Activated CD8-positive, alpha-beta memory T cell treated with anti-CD3 and anti-CD28 coated beads, Interleukin-2, amount 10 ng/mL, durations not matched to agents 7 days and 5 days (primary cell): Measurements from ENCODE around the gene SLC25A26. TPM values are rescaled to one million over a fixed set of nuclear protein-coding genes. Genes with fewer than 3 reads are reported as not detected.

Experiments used
- ATAC-seq: fragments of 150-1000 bp; cut with Tn5 transposase; one replicate; pipeline ENCODE4 v1.10.0; 2021; ENCODE audit warnings: moderate library complexity
- CTCF ChIA-PET: fragments of 350-600 bp; sonication (Branson Sonifier 250); formaldehyde crosslinking; loops from one replicate; lab custom pipeline; 2021; ENCODE audit warnings: antibody characterized with exemption; lab: Charles Lee
- DNase-seq: peaks from one replicate; pipeline ENCODE4 v3.0.0-alpha.2; 2020
- H3K27ac Mint-ChIP-seq: one replicate; pipeline ENCODE4 v1.8.0; 2021; ENCODE audit warnings: mild to moderate bottlenecking, mixed read lengths
- H3K27me3 Mint-ChIP-seq: one replicate; pipeline ENCODE4 v1.8.0; 2021; ENCODE audit warnings: mixed read lengths
- H3K36me3 Mint-ChIP-seq: one replicate; pipeline ENCODE4 v1.8.0; 2021; ENCODE audit warnings: mild to moderate bottlenecking, mixed read lengths
- H3K4me1 Mint-ChIP-seq: one replicate; pipeline ENCODE4 v1.8.0; 2021; ENCODE audit warnings: mixed read lengths
- H3K4me3 Mint-ChIP-seq: one replicate; pipeline ENCODE4 v1.8.0; 2021; ENCODE audit warnings: mild to moderate bottlenecking, moderate library complexity, mixed read lengths
- H3K9me3 Mint-ChIP-seq: one replicate; pipeline ENCODE4 v1.8.0; 2022; ENCODE audit warnings: low read depth, mixed read lengths
- total RNA-seq, 2 experiments: library from RNA; stranded (reverse); gene quantifications; one replicate each; pipeline ENCODE4 v1.2.3, GENCODE V29; 2021

SLC25A26 gene
- total RNA-seq, 2 experiments from 2014 or later = 14.5 to 15.6 TPM

DNA sequence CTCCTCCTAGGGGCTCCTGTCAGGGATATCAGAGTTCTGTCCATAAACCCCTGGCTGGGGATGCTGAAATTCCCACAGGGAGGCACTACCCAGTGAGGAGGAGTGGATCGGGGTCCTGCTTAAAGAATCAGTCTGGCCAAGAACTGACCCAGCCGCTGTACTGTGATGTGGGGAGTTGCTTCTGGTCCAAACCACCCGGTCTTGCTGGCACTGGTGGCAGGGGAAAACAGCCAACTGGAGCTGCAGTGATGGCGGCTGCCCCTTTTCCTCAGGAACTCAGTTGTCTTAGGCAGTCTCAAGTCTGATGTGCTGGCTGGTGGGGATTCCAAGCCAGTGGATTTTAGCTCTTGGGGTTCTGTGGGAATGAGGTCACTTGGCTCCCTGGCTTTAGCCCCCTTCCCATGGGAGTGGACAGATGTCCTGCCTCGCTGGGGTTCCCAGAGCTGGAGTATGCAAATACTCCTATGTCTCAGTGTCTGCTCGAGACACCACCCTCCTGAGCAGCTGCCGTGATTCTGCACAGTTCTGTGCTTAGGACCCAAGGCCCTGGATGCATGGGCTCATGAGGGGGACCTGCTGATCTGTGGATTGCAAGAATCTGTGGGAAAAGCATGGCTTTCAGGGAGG is 97.1 kb downstream of the SLC25A26 start:
- DNase-seq = no peak
- ATAC-seq = no peak
- H3K27ac Mint-ChIP-seq = no peak overlapping the region
- no peaks in the 10 kb centered on the region for H3K27me3 Mint-ChIP-seq
- CTCF ChIA-PET = no interaction called here
- H3K36me3 Mint-ChIP-seq = peaks cover 33% of the 10 kb centered on the region
- no peak overlapping the region for H3K4me3 Mint-ChIP-seq
- H3K4me1 Mint-ChIP-seq = peaks cover 14% of the 10 kb centered on the region
- H3K9me3 Mint-ChIP-seq = peaks cover 11% of the 10 kb centered on the region

DNA sequence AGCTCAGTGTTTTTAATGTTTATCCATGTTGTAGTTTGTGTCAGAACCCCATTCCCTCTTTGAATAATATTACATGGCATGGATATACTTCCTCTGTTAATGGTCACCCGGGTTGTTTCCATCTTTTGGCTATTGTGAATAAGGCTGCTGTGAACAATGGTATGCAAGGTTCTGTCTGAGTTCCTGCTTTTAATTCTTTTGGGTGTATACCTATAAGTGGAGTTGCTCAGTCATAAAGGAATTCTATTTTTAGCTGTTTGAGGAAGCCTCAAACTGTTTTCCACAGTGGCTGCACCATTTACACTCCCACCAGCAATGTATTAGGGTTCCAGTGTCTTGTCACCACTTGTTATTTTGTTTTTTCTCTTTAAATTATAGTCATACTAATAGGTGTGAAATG is 99.6 kb downstream of the SLC25A26 start:
- H3K9me3 Mint-ChIP-seq = peaks cover 3% of the 10 kb centered on the region
- CTCF ChIA-PET = no interaction called here
- H3K27me3 Mint-ChIP-seq = no peaks in the 10 kb centered on the region
- no peak overlapping the region for H3K4me3 Mint-ChIP-seq
- no peak for DNase-seq
- peaks cover 20% of the 10 kb centered on the region for H3K36me3 Mint-ChIP-seq
- H3K27ac Mint-ChIP-seq = no peak overlapping the region
- H3K4me1 Mint-ChIP-seq = peaks cover 12% of the 10 kb centered on the region
- no peak for ATAC-seq

DNA sequence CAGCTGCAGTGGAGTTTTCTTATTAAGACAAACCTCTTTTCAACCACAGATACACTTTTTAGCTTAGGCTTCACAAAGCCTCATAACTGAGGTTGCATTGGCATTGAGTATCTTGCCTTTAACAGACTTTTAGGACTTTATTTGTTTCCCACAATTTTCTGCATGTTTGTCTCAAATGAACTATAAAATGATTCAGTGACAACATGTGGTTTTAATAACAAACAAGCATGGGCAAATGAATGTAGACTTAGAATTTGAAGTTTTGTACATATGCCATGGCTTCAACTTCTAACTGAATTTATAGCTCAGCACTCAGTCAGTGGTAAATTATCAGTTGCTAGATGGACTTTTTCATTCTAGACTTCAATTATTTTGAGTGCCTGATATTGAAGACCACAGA is 101.6 kb downstream of the SLC25A26 start:
- ATAC-seq = no peak
- no peak for DNase-seq
- Mint-ChIP-seq H3K4me1 (peaks cover 8% of the 10 kb centered on the region), H3K27me3 (no peaks in the 10 kb centered on the region), H3K27ac (no peak overlapping the region), H3K9me3 (no peaks in the 10 kb centered on the region), H3K36me3 (peaks cover 11% of the 10 kb centered on the region), H3K4me3 (no peak overlapping the region)
- CTCF ChIA-PET = no interaction called here

DNA sequence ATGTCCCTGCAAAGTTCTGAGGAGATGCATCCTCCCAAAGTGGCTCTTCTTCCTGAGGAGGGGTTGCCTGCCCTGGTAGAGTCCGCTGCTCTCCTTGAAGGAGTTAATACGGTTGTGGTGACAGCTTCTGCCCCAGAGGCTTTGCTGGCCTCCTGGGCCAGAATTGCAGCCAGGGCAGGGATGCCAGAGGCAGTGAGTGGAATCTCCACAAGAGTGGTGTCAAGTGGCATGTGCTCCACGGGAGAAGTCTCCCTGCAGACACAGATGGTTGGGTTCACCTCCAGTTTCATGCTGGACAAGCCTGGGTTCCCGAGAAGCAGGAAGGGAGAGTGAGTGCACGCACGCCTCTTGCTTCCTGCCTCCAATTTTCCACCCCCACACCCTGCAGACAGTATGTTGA is 105.5 kb downstream of the SLC25A26 start:
- no peak for ATAC-seq
- Mint-ChIP-seq H3K36me3 (peaks cover 7% of the 10 kb centered on the region), H3K27me3 (no peaks in the 10 kb centered on the region), H3K9me3 (no peaks in the 10 kb centered on the region), H3K27ac (no peak overlapping the region), H3K4me1 (no peaks in the 10 kb centered on the region), H3K4me3 (no peak overlapping the region)
- DNase-seq = no peak
- CTCF ChIA-PET = no interaction called here

DNA sequence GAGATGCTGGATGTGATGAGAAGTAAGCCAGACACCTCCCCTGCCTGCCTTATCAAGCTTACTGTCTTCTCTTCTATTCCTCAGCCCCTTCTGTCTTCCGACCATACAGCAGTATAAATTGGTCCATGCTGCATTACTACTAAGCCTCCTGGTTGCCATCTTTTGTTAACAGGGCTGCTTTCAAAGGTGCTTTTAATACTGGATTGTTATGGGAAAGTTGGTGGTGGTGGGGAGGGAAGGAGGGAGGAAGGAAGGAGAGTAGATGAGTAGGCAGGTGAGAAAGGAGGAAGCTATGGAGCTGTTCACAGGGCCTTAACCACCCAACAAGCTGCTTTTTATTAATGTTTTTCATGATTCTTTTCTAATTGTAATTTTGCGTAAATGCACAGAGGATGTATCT is 114.9 kb downstream of the SLC25A26 start:
- Mint-ChIP-seq H3K4me1 (peaks cover 3% of the 10 kb centered on the region), H3K36me3 (no peaks in the 10 kb centered on the region), H3K27ac (no peak overlapping the region), H3K27me3 (no peaks in the 10 kb centered on the region), H3K9me3 (no peaks in the 10 kb centered on the region), H3K4me3 (no peak overlapping the region)
- CTCF ChIA-PET = no interaction called here
- ATAC-seq (no peak), DNase-seq (no peak)

DNA sequence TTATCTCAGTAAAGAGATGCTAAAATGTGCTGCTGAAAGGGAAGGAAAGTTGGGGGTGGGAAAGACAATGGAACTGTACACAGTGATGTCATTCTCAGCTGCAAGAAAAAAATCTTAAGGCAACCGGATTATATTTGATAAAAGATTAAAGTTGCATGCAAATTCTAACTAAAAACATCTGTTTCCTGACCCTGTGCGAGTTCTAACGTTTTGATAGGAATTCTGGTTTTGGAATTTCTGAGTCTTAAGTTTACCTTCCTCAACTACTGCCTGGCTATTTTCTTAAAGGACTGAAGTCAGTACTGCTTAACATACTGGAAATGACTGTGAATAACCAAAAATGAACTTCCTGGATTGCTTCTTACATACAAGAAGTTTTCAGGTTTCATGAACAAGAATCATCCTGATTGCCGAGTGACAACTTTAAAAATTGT is 115.5 kb downstream of the SLC25A26 start:
- H3K4me1 Mint-ChIP-seq = peaks cover 3% of the 10 kb centered on the region
- ATAC-seq (no peak), DNase-seq (no peak)
- no peaks in the 10 kb centered on the region for H3K36me3 Mint-ChIP-seq
- no peak overlapping the region for H3K4me3 Mint-ChIP-seq
- H3K27ac Mint-ChIP-seq = no peak overlapping the region
- CTCF ChIA-PET = no interaction called here
- H3K27me3 Mint-ChIP-seq = no peaks in the 10 kb centered on the region
- H3K9me3 Mint-ChIP-seq = no peaks in the 10 kb centered on the region

DNA sequence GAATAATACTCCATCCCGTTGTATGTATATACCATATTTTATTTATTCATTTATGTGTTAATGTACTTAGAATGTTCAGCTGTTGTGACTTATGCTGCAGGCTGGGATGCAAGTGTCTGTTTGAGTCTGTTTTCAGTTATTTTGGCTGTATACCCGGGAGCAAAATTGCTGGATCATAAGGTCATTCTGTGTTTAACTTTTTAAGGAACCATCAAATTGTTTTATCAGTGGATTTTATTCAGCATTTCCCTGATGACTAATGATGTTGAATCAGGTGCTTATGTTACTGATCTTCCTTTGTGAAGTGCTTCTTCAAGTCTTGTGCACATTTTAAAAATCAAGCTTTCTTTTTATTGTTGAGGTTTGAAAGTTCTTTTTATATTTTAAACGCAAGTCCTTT is 118.1 kb downstream of the SLC25A26 start:
- no peak overlapping the region for H3K27ac Mint-ChIP-seq

DNA sequence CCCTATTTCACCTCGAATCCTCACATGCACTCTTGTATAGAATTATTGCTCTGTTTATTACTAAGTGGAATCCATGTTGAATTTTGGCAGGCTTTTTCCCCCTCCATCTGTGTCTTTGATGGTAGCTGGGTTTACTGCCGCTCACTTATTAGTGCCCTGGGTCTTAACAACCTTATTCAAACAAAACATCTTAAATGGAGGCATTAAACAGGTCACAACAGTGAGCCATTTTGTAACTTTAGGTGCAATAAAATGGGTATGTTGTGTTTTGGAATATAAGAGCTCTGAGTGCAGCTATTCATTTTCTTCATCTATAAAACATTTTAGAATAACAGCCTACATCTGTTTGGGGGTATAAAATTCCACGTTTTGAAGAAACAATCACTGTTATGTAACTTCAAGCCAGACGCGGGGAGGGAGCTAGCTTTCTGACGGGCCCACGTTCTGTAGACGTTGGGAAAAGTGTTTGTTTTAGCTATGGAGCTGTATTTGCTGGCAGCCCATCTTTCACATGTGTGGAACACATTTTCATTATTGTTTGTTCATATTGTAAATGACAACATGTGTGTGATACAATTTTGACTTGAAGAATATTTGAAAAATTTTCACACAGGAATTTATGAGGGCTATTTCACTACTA is 122.0 kb downstream of the SLC25A26 start:
- Mint-ChIP-seq H3K36me3 (peaks cover 10% of the 10 kb centered on the region), H3K9me3 (no peaks in the 10 kb centered on the region), H3K27ac (no peak overlapping the region), H3K4me1 (no peaks in the 10 kb centered on the region), H3K27me3 (no peaks in the 10 kb centered on the region), H3K4me3 (no peak overlapping the region)
- CTCF ChIA-PET = interaction anchor here (1.0 to 2.0 kb wide), 5 partner anchors 12 to 40 kb away, joined by 3 to 5 read pairs (median 4); no protein-coding TSS in a partner anchor
- DNase-seq (no peak), ATAC-seq (no peak)

More for the DNA sequence above, 118.1 kb downstream of the SLC25A26 start:
- no peaks in the 10 kb centered on the region for H3K27me3 Mint-ChIP-seq
- DNase-seq (no peak), ATAC-seq (no peak)
- no peaks in the 10 kb centered on the region for H3K9me3 Mint-ChIP-seq
- H3K4me1 Mint-ChIP-seq = peaks cover 3% of the 10 kb centered on the region
- H3K36me3 Mint-ChIP-seq = no peaks in the 10 kb centered on the region
- CTCF ChIA-PET = no interaction called here
- no peak overlapping the region for H3K4me3 Mint-ChIP-seq

DNA sequence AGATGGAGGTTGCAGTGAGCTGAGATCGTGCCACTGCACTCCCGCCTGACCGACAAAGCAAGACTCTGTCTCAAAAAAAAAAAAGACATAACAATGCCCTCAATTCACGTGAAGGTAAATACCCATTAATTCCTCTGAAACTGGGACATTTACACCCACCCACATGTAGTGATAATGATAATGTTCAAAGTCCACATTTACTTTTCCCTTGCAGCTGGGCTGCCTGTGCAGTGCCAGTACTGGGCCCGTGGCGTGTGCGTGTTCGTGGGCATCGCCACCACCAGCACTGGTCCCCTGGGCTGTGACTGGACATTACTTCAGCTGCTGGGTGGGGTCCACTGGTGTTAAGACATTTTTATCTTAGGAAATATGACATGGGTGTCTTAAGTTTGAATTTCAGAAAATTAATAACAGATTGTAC is 123.6 kb downstream of the SLC25A26 start:
- Mint-ChIP-seq H3K4me3 (no peak overlapping the region), H3K27me3 (no peaks in the 10 kb centered on the region), H3K36me3 (peaks cover 12% of the 10 kb centered on the region), H3K4me1 (no peaks in the 10 kb centered on the region), H3K9me3 (no peaks in the 10 kb centered on the region), H3K27ac (no peak overlapping the region)
- ATAC-seq (no peak), DNase-seq (no peak)
- CTCF ChIA-PET = interaction anchor here (2.0 kb wide), 1 partner anchor 11 kb away, joined by 5 read pairs; no protein-coding TSS in a partner anchor

DNA sequence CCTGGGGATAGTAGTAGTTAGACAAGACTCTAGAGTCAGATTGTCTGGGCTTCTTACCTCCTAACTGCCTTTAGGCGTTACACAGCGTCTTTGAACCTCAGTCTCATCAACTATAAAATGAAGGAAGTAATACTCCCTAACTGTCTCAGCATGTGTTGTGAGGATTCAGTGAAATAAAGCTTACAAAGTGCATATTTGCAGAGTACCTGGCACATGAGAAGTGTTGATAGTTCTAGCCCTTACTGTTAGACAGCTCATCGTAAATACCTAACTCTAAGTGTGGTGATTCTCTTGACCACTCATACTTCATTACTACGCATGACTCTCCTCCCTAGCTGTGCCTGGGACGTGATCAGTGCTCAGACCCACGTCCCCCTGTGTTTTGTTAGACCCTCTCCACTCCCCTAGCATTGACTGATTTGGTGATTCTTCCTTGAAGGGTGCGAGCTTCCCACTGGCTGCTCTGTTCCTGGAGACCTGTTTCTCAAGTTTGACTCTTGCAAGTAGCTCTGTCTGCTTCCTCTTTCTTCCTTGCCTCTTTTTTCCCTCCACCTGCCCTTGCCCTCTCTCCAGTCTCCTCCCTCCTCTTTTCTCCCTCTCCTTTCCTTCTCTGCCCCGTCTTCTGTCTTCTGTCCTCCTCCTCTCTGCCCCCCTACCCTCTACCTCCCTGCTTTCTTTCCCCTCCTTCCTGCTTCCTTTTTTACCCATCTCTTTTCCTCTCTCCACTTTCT is 124.2 kb downstream of the SLC25A26 start:
- ATAC-seq (no peak), DNase-seq (no peak)
- H3K9me3 Mint-ChIP-seq = no peaks in the 10 kb centered on the region
- H3K4me1 Mint-ChIP-seq = no peaks in the 10 kb centered on the region
- H3K36me3 Mint-ChIP-seq = peaks cover 12% of the 10 kb centered on the region
- no peak overlapping the region for H3K4me3 Mint-ChIP-seq
- peak overlapping the region; percentile 16 for H3K27ac Mint-ChIP-seq
- CTCF ChIA-PET = interaction anchor here (0.6 to 2.0 kb wide), 2 partner anchors 10 to 89 kb away, joined by 3 to 5 read pairs; no protein-coding TSS in a partner anchor
- H3K27me3 Mint-ChIP-seq = no peaks in the 10 kb centered on the region

DNA sequence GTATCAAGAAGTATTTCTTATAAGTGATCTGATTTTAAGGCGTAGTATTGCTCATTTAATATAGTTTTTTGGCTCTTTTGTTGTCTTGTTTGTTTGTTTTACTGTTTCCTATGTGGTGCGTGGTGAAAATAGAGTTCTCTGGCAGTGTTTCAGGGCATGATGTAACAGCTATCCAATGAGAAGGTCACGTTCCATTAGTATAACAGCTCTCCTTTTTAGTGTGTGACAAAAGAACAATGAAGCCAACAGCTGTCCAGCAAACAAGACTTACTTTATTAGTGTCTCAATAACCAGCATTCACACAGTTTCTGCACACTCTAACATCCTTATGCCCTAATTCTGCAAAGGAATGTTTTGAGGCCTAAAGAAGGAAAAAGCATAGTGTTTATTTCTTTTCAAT is 127.9 kb downstream of the SLC25A26 start:
- ATAC-seq (no peak), DNase-seq (no peak)
- Mint-ChIP-seq H3K4me3 (no peak overlapping the region), H3K9me3 (no peaks in the 10 kb centered on the region), H3K27ac (no peak overlapping the region), H3K36me3 (peaks cover 12% of the 10 kb centered on the region), H3K27me3 (no peaks in the 10 kb centered on the region), H3K4me1 (peaks cover 3% of the 10 kb centered on the region)
- CTCF ChIA-PET = no interaction called here

DNA sequence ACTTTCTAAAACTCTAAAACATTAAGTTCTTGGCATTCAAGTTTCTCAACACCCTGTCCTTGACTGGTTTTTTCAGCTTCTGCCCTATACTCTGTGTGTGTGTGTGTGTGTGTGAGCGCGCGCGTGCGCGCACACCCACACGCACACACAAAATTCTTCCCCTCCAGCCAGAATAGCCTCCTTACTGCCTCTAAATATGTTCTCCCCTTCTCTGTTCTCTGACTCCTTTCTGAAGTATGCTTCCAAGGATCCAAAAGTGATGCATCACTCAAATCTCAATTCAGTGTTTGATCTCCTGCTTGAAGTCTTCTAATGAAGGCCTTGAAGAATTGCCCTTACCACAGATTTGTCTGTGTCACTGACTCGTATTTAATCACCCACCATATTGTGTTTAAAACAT is 129.8 kb downstream of the SLC25A26 start:
- no peak overlapping the region for H3K27ac Mint-ChIP-seq
- ATAC-seq (no peak), DNase-seq (no peak)
- CTCF ChIA-PET = no interaction called here
- H3K36me3 Mint-ChIP-seq = peaks cover 12% of the 10 kb centered on the region
- no peaks in the 10 kb centered on the region for H3K27me3 Mint-ChIP-seq
- H3K9me3 Mint-ChIP-seq = no peaks in the 10 kb centered on the region
- H3K4me3 Mint-ChIP-seq = no peak overlapping the region
- H3K4me1 Mint-ChIP-seq = peaks cover 12% of the 10 kb centered on the region

DNA sequence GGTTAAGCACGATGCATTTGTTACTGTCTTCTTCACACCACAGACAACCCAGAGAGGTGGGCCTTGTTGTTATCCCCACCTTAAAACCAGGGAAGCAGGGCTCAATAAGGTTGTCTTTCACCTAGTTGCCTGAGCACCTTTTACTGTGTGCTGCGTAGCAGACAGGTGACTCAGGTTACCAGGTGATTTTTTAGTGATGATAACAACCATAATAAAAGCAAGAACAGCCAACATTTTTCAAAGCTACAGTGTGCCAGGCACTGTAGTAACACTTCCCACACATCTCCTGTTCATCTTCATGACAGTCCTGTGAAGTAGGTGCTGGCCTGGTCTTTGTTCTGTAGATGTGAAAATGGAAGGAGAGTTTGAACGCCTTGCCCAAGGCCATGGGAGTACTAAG is 132.2 kb downstream of the SLC25A26 start:
- CTCF ChIA-PET = interaction anchor here (1.6 to 1.8 kb wide), 2 partner anchors 25 to 99 kb away, joined by 5 to 6 read pairs; no protein-coding TSS in a partner anchor
- Mint-ChIP-seq H3K9me3 (no peaks in the 10 kb centered on the region), H3K27me3 (no peaks in the 10 kb centered on the region), H3K36me3 (peaks cover under 1% of the 10 kb centered on the region), H3K27ac (no peak overlapping the region), H3K4me3 (no peak overlapping the region), H3K4me1 (peaks cover 14% of the 10 kb centered on the region)
- no peak for ATAC-seq
- DNase-seq = no peak
